Esophagus (tissue), 2 donors: ENCODE measurements around the gene CACNA1A. TPM values are rescaled to one million over a fixed set of nuclear protein-coding genes. Genes with fewer than 3 reads are reported as not detected.
"Not testable (repeated sequence)": the region's sequence is repeated elsewhere in the genome, so short reads cannot be mapped to it uniquely, and the experiment has no call there.

Experiments used
- H3K27ac ChIP-seq, 2 donors: one replicate each; pipeline ENCODE4 v1.5.1; 2013; ENCODE audit warnings: low read depth in 2 of 2, mild to moderate bottlenecking in 2 of 2, inconsistent platforms in 1 of 2, low read length in 1 of 2, moderate library complexity in 1 of 2
- H3K27me3 ChIP-seq, 2 donors: one replicate each; pipeline ENCODE4 v1.6.1; 2013; ENCODE audit warnings: low read length in 2 of 2, control low read depth in 1 of 2, mild to moderate bottlenecking in 1 of 2; ENCODE audit not compliant: insufficient read depth in 2 of 2, control insufficient read depth in 1 of 2
- H3K36me3 ChIP-seq, 2 donors: one replicate each; pipeline ENCODE4 v1.6.1; 2013; ENCODE audit warnings: low read length in 1 of 2; ENCODE audit not compliant: control insufficient read depth in 2 of 2, insufficient read depth in 2 of 2
- H3K4me1 ChIP-seq, 2 donors: one replicate each; pipeline ENCODE4 v1.6.1; 2013; ENCODE audit warnings: low read length in 1 of 2; ENCODE audit not compliant: control insufficient read depth in 2 of 2, insufficient read depth in 2 of 2
- H3K4me3 ChIP-seq, 2 donors: one replicate each; pipeline ENCODE4 v1.5.1; 2013; ENCODE audit warnings: low read length in 2 of 2, mild to moderate bottlenecking in 2 of 2, low read depth in 1 of 2, moderate library complexity in 1 of 2
- H3K9me3 ChIP-seq, 2 donors: one replicate each; pipeline ENCODE4 v1.6.1; 2013; ENCODE audit warnings: mild to moderate bottlenecking in 2 of 2, low read depth in 1 of 2, low read length in 1 of 2, moderate library complexity in 1 of 2; ENCODE audit not compliant: control insufficient read depth in 2 of 2, insufficient read depth in 1 of 2
- WGBS, 2 donors: extraction: QIAGEN DNeasy Blood & Tissue Kit; methylation state at CpG; one replicate each; pipeline ENCODE4 v1.1.7; 2013; 5-methylcytosine and 5-hydroxymethylcytosine counted together
- polyA plus RNA-seq, 2 donors: library from polyadenylated mRNA; stranded (reverse); fragments of 200-250 nt; gene quantifications; one replicate each; pipeline ENCODE4 v1.2.3, GENCODE V29; 2013
- donor health status: healthy with polysubstance abuse.
- donor health status: Bipolar disorder and iron deficiency.

Gene CACNA1A
- polyA plus RNA-seq, 2 donors, result 0.20 to 0.33 TPM

GRCh38 chr19:13437919-13438618, 68.2 kb downstream of the CACNA1A start:
- 72 to 76% methylated on average over 6 of the region's 6 CpGs for WGBS, 2 donors
- peaks cover 0 to 4% of the 10 kb centered on the region in 2 donors for H3K9me3 ChIP-seq
- no peak overlapping the region for H3K4me3 ChIP-seq
- no peaks in the 10 kb centered on the region for H3K4me1 ChIP-seq
- H3K36me3 ChIP-seq, result no peaks in the 10 kb centered on the region
- H3K27ac ChIP-seq, result no peak overlapping the region
- H3K27me3 ChIP-seq, result no peaks in the 10 kb centered on the region

DNA sequence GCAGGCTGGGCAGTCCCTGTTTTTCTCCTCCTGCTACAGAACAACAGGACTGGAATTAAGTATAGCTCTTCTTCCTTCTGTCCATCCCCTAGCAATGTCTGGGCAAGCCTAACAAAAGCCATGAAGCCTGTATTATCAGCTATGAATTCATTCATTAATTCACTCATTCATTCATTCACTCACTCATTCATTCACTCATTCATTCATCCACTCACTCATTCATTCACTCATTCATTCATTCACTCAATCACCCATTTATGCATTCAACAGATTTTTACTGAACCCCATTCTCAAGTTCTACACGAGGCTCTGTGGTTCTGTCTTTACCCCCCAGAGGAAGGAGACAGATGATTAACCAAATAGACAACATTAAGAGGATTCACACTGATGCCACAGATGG, 69.9 kb downstream of the CACNA1A start:
- H3K27ac ChIP-seq, result no peak overlapping the region
- no peak overlapping the region for H3K4me3 ChIP-seq
- WGBS, 2 donors, result 63% methylated on average over 1 of the region's 1 CpG
- no peaks in the 10 kb centered on the region for H3K36me3 ChIP-seq
- H3K9me3 ChIP-seq, result peaks cover 0 to 4% of the 10 kb centered on the region in 2 donors
- no peaks in the 10 kb centered on the region for H3K4me1 ChIP-seq
- H3K27me3 ChIP-seq, result no peaks in the 10 kb centered on the region

GRCh38 chr19:13430790-13431582, 75.3 kb downstream of the CACNA1A start:
- 71 to 72% methylated on average over 5 of the region's 5 CpGs for WGBS, 2 donors
- Histone ChIP-seq H3K9me3 (no peaks in the 10 kb centered on the region), H3K4me3 (no peak overlapping the region), H3K36me3 (no peaks in the 10 kb centered on the region), H3K27ac (no peak overlapping the region), H3K4me1 (no peaks in the 10 kb centered on the region), H3K27me3 (no peaks in the 10 kb centered on the region)

DNA sequence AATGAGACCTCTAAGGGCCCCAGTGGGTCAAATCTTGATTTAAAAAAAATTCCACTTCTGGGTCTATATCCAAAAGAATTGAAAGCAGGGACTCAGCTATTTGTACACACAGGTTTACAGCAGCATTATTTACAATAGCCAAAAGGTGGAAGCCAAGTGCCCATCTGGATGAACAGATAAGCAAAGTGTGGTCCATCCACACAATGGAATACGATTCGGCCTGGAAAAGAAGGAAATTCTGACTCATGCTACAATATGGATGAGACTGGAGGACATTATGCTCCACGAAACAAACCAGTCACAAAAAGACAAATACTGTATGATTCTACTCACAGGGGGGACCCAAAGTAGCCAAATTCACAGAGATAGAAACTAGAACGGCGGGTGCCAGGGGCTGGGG, 76.7 kb downstream of the CACNA1A start:
- 58 to 59% methylated on average over 5 of the region's 5 CpGs for WGBS, 2 donors
- H3K27me3 ChIP-seq, result no peaks in the 10 kb centered on the region
- H3K9me3 ChIP-seq, result peaks cover 0 to 2% of the 10 kb centered on the region in 2 donors
- no peak overlapping the region for H3K27ac ChIP-seq
- no peaks in the 10 kb centered on the region for H3K4me1 ChIP-seq
- no peaks in the 10 kb centered on the region for H3K36me3 ChIP-seq
- H3K4me3 ChIP-seq, result no peak overlapping the region

- no peaks in the 10 kb centered on the region for H3K27me3 ChIP-seq
- H3K9me3 ChIP-seq, result peaks cover 0 to 2% of the 10 kb centered on the region in 2 donors
- H3K27ac ChIP-seq, result no peak overlapping the region
- WGBS, 2 donors, result 54 to 58% methylated on average over 9 of the region's 9 CpGs
- H3K4me3 ChIP-seq, result no peak overlapping the region
- H3K4me1 ChIP-seq, result no peaks in the 10 kb centered on the region
- H3K36me3 ChIP-seq, result no peaks in the 10 kb centered on the region
Measured at GRCh38 chr19:13428352-13428751, 77.9 kb downstream of the CACNA1A start.

DNA sequence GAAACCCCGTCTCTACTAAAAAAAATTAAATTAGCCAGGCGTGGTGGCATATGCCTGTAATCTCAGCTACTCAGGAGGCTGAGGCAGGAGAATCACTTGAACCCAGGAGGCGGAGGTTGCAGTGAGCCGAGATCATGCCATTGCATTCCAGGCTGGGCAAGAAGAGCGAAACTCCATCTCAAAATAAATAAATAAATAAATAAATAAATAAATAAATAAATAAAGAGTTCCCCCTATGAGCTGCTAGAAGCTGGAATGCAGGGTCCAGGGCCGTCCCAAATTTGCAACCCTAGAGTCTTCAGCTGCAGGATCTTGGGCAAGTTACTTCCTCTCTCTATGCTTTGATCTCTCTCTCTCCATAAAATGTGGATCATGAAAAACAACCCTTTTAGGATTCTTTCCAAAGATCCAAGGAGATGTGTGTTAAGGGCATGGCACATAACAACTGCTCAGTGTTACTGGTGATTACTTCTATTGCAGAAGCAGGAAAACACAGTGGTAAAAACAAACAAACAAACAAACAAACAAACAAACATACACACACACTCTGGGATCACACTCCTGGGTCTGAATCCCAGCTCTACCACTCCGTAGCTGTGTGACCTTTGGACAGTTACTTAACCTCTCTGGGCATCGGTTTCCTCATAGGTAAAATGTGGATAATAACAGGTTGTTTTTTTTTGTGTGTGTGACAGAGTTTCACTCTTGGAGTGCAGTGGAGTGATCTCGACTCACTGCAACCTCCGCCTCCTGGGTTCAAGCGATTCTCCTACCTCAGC, 78.8 kb downstream of the CACNA1A start:
- H3K9me3 ChIP-seq, result peaks cover 6% of the 10 kb centered on the region in 2 donors
- no peaks in the 10 kb centered on the region for H3K27me3 ChIP-seq
- no peak overlapping the region for H3K27ac ChIP-seq
- H3K36me3 ChIP-seq, result no peaks in the 10 kb centered on the region
- WGBS, 2 donors, result 87 to 88% methylated on average over 11 of the region's 11 CpGs
- no peaks in the 10 kb centered on the region for H3K4me1 ChIP-seq
- no peak overlapping the region for H3K4me3 ChIP-seq

GRCh38 chr19:13425875-13426274, 80.4 kb downstream of the CACNA1A start:
- not testable (repeated sequence) for H3K4me3 ChIP-seq, H3K27me3 ChIP-seq, H3K36me3 ChIP-seq, H3K27ac ChIP-seq, H3K4me1 ChIP-seq
- WGBS, 2 donors, result 90 to 92% methylated on average over 3 of the region's 3 CpGs
- peaks cover 7 to 13% of the 10 kb centered on the region in 2 donors for H3K9me3 ChIP-seq

DNA sequence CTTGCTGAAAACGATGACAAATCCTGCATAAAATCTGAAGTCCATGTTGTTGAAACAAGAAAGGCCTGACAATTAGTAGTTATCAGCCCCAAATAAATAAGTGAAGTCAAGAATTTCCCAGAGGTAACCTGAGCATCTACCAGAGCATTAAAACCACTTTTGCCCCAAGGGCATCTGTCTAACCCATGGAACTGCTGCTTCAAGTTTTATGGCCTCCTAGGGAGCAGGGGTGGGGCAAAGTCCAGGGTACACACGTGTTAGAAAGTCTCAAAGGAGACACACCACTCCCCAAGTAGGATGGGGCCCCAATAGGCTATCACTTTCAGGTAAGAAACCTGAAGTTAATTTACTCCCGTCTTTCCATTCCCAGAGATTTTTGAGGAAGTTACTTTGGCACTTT, 81.1 kb downstream of the CACNA1A start:
- no peaks in the 10 kb centered on the region for H3K36me3 ChIP-seq
- peaks cover 7 to 16% of the 10 kb centered on the region in 2 donors for H3K9me3 ChIP-seq
- H3K27ac ChIP-seq, result no peak overlapping the region
- no peaks in the 10 kb centered on the region for H3K27me3 ChIP-seq
- 68 to 71% methylated on average over 3 of the region's 3 CpGs for WGBS, 2 donors
- no peak overlapping the region for H3K4me3 ChIP-seq
- H3K4me1 ChIP-seq, result no peaks in the 10 kb centered on the region

- H3K27me3 ChIP-seq, result no peaks in the 10 kb centered on the region
- H3K4me3 ChIP-seq, result no peak overlapping the region
- H3K27ac ChIP-seq, result no peak overlapping the region
- H3K9me3 ChIP-seq, result peaks cover 7 to 16% of the 10 kb centered on the region in 2 donors
- no peaks in the 10 kb centered on the region for H3K36me3 ChIP-seq
- no peaks in the 10 kb centered on the region for H3K4me1 ChIP-seq
Measured at GRCh38 chr19:13420780-13421179, 85.5 kb downstream of the CACNA1A start.
